Peyer's patch (tissue), 4 donors: ENCODE data around the gene PCDHGB6. TPM values are rescaled to one million over a fixed set of nuclear protein-coding genes. Genes with fewer than 3 reads are reported as not detected.
"Not testable (repeated sequence)": the region's sequence is repeated elsewhere in the genome, so short reads cannot be mapped to it uniquely, and the experiment has no call there.

ENCODE experiments used
- DNase-seq, 3 donors: peaks; one replicate each; pipeline ENCODE4 v3.0.0-alpha.2; 2017 to 2019
- H3K27ac ChIP-seq, 4 donors: fragments of 200-600 bp; sonication (generic); one replicate each; pipeline ENCODE4 v1.5.1; 2016 to 2019
- H3K27me3 ChIP-seq, 2 donors: fragments of 200-600 bp; sonication (generic); one replicate each; pipeline ENCODE4 v1.5.1; 2019
- H3K36me3 ChIP-seq, 3 donors: fragments of 200-600 bp; sonication (generic); one replicate each; pipeline ENCODE4 v1.5.1; 2016 to 2019
- H3K4me1 ChIP-seq, 4 donors: fragments of 200-600 bp; sonication (generic); one replicate each; pipeline ENCODE4 v1.5.1; 2016 to 2019
- H3K4me3 ChIP-seq, 4 donors: fragments of 200-600 bp; sonication (generic); 1 replicate in 3 of 4; 2 replicates in 1 of 4; pipeline ENCODE4 v1.5.1; 2016 to 2019; ENCODE audit warnings: mild to moderate bottlenecking in 1 of 4
- H3K9me3 ChIP-seq, 4 donors: fragments of 200-600 bp; sonication (generic); one replicate each; pipeline ENCODE4 v1.5.1; 2016 to 2019; ENCODE audit warnings: mild to moderate bottlenecking in 1 of 4
- POLR2A ChIP-seq, 2 donors: fragments of 450-650 bp; IDR thresholded peaks; one replicate each; pipeline ENCODE4 v1.5.1; 2017; ENCODE audit warnings: antibody characterized with exemption in 2 of 2, mild to moderate bottlenecking in 2 of 2, moderate library complexity in 2 of 2
- total RNA-seq, 4 donors: library from RNA; depleted of rRNA; stranded (reverse); fragments of >200 nt; gene quantifications; one replicate each; pipeline ENCODE4 v1.1.0, GENCODE V29; 2016
- TF ChIP-seq, protein P1 (sequence below), 6 experiments: fragments of 450-650 bp in 4 of 6; fragments of 200-600 bp in 2 of 6; sonication (generic) in 1 of 6; IDR thresholded peaks; one replicate each; pipeline ENCODE4 v1.5.1; 2017 to 2019; ENCODE audit warnings: antibody characterized with exemption in 6 of 6, mild to moderate bottlenecking in 3 of 6, moderate library complexity in 1 of 6

Gene PCDHGB6
- total RNA-seq, 4 donors from 2014 or later: 1.1 to 7.4 (median 3.3) TPM

DNA sequence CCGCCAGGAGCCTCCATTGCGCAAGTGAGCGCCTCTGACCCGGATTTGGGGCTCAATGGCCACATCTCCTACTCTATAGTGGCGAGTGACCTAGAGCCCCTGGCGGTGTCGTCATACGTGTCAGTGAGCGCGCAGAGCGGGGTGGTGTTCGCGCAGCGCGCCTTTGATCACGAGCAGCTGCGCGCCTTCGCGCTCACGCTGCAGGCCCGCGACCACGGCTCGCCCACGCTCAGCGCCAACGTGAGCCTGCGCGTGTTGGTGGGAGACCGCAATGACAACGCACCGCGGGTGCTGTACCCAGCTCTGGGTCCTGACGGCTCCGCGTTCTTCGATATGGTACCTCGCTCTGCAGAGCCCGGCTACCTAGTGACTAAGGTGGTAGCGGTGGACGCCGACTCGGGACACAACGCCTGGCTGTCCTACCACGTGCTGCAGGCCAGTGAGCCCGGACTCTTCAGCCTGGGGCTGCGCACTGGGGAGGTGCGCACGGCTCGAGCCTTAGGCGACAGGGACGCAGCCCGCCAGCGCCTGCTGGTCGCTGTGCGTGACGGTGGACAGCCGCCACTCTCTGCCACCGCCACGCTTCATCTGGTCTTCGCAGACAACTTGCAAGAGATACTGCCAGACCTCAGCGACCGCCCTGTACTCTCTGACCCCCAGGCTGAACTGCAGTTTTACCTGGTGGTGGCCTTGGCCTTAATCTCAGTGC lies 1.9 kb downstream of the PCDHGB6 start:
- no peak for DNase-seq
- Histone ChIP-seq H3K4me3 (no peak overlapping the region), H3K27ac (no peak overlapping the region), H3K27me3 (no peaks in the 10 kb centered on the region), H3K36me3 (no peaks in the 10 kb centered on the region), H3K9me3 (peaks cover 0 to 75% (median 13%) of the 10 kb centered on the region in 4 donors), H3K4me1 (no peaks in the 10 kb centered on the region)
- TF ChIP-seq POLR2A (IDR thresholded peaks at IDR 0.05): no peak
- TF ChIP-seq, protein P1, sequence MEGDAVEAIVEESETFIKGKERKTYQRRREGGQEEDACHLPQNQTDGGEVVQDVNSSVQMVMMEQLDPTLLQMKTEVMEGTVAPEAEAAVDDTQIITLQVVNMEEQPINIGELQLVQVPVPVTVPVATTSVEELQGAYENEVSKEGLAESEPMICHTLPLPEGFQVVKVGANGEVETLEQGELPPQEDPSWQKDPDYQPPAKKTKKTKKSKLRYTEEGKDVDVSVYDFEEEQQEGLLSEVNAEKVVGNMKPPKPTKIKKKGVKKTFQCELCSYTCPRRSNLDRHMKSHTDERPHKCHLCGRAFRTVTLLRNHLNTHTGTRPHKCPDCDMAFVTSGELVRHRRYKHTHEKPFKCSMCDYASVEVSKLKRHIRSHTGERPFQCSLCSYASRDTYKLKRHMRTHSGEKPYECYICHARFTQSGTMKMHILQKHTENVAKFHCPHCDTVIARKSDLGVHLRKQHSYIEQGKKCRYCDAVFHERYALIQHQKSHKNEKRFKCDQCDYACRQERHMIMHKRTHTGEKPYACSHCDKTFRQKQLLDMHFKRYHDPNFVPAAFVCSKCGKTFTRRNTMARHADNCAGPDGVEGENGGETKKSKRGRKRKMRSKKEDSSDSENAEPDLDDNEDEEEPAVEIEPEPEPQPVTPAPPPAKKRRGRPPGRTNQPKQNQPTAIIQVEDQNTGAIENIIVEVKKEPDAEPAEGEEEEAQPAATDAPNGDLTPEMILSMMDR (IDR thresholded peaks at IDR 0.05): no peak

DNA sequence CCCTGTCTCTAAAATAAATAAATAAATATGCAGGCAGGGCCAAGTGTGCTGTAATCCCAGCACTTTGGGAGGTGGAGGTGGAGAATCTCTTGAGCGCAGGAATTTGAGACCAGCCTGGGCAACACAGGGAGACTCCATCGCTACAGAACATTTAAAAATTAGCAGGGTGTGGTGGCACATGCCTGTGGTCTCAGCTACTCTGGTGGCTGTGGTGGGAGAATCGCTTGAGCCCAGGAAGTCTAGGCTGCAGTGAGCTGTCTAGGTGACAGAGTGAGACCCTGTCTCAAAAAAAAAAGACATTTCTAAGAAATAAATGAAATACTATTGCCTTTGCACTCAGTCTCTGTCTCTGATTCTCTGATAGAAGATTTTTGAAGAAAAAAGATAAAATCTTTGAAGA lies 3.8 kb downstream of the PCDHGB6 start:
- TF ChIP-seq POLR2A (IDR thresholded peaks at IDR 0.05): no peak
- TF ChIP-seq, protein P1 (IDR thresholded peaks at IDR 0.05): no peak
- no peak for DNase-seq
- H3K9me3 ChIP-seq: peaks cover 0 to 73% (median 16%) of the 10 kb centered on the region in 4 donors
- H3K36me3 ChIP-seq: no peaks in the 10 kb centered on the region
- H3K4me3 ChIP-seq: no peak overlapping the region
- H3K4me1 ChIP-seq: no peaks in the 10 kb centered on the region
- H3K27ac ChIP-seq: no peak overlapping the region
- no peaks in the 10 kb centered on the region for H3K27me3 ChIP-seq

DNA sequence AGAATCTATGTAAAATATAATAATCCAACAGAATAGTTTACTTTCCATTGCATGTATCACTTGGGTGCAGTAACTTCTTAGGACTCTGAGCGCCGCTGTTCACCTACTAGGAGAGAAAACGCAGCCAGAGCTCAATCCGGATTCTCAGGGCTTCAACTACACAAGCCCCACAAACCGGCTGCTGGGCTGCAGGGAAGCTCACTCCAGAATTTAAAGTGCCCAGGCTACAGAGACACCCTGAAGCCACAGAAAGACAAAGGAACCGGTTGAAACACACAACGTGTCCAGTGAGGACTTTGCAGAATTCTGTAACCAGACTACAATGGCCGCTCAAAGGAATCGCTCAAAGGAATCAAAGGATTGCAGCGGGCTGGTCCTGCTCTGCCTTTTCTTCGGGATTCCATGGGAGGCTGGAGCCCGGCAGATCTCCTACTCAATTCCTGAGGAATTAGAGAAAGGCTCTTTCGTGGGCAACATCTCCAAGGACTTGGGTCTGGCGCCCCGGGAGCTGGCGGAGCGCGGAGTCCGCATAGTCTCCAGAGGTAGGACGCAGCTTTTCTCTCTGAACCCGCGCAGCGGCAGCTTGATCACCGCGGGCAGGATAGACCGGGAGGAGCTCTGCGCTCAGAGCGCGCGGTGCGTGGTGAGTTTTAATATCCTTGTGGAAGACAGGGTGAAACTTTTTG lies 5.2 kb downstream of the PCDHGB6 start, which contains the start of gene PCDHGA10:
TSS of gene PCDHGA10 (plus strand) at position 134 of the 686 bp plus-strand sequence. CDS start at position 323, 189 bp downstream.
- no peak within 1 kb of the TSS for H3K27ac ChIP-seq
- H3K4me1 ChIP-seq: no peaks in the 10 kb centered on the region
- no peaks in the 10 kb centered on the region for H3K27me3 ChIP-seq
- no peak for TF ChIP-seq POLR2A (IDR thresholded peaks at IDR 0.05)
- TF ChIP-seq, protein P1 (IDR thresholded peaks at IDR 0.05): peak in 4 of 6 experiments; percentile 53 to 64 (median 61)
- peaks cover 0 to 76% (median 16%) of the 10 kb centered on the region in 4 donors for H3K9me3 ChIP-seq
- DNase-seq: peak in 2 of 3 donors; percentile 57 to 83
- H3K36me3 ChIP-seq: no peaks in the 10 kb centered on the region
- H3K4me3 ChIP-seq: peak within 1 kb of the TSS; percentile 24 to 45 (median 36)

DNA sequence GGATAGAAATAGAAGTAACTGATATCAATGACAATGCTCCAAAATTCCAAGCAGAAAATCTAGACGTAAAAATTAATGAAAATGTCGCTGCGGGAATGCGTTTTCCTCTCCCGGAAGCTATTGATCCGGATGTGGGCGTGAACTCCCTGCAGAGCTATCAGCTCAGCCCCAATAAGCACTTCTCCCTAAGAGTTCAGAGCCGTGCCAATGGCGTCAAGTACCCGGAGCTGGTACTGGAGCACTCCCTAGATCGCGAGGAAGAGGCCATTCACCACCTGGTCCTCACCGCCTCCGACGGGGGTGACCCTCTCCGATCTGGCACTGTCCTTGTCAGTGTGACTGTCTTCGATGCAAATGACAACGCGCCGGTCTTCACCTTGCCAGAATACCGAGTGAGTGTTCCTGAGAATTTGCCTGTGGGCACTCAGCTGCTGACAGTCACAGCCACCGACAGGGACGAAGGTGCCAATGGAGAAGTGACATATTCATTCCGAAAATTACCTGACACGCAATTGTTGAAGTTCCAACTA lies 5.8 kb downstream of the PCDHGB6 start:
- no peaks in the 10 kb centered on the region for H3K27me3 ChIP-seq
- H3K9me3 ChIP-seq: peaks cover 0 to 76% (median 18%) of the 10 kb centered on the region in 4 donors
- no peak overlapping the region for H3K27ac ChIP-seq
- no peaks in the 10 kb centered on the region for H3K4me1 ChIP-seq
- H3K36me3 ChIP-seq: no peaks in the 10 kb centered on the region
- H3K4me3 ChIP-seq: peak overlapping the region; percentile 24 to 45 (median 36)
- DNase-seq: no peak
- no peak for TF ChIP-seq POLR2A (IDR thresholded peaks at IDR 0.05)
- TF ChIP-seq, protein P1 (IDR thresholded peaks at IDR 0.05): no peak

DNA sequence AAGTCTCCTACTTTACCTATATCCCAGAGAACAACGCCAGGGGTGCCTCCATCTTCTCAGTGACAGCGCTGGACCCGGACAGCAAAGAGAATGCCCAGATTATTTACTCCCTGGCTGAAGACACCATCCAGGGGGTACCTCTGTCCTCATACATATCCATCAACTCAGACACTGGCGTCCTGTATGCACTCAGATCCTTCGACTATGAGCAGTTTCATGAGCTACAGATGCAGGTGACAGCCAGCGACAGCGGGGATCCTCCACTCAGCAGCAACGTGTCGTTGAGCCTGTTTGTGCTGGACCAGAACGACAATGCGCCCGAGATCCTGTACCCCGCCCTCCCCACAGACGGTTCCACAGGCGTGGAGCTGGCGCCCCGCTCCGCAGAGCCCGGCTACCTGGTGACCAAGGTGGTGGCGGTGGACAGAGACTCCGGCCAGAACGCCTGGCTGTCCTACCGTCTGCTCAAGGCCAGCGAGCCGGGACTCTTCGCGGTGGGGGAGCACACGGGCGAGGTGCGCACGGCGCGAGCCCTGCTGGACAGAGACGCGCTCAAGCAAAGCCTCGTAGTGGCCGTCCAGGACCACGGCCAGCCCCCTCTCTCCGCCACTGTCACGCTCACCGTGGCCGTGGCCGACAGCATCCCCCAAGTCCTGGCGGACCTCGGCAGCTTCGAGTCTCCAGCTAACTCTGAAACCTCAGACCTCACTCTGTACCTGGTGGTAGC lies 6.9 kb downstream of the PCDHGB6 start:
- not testable (repeated sequence) for H3K4me3 ChIP-seq, H3K27ac ChIP-seq, DNase-seq, H3K4me1 ChIP-seq, H3K36me3 ChIP-seq, H3K27me3 ChIP-seq
- H3K9me3 ChIP-seq: peaks cover 0 to 76% (median 19%) of the 10 kb centered on the region in 4 donors

DNA sequence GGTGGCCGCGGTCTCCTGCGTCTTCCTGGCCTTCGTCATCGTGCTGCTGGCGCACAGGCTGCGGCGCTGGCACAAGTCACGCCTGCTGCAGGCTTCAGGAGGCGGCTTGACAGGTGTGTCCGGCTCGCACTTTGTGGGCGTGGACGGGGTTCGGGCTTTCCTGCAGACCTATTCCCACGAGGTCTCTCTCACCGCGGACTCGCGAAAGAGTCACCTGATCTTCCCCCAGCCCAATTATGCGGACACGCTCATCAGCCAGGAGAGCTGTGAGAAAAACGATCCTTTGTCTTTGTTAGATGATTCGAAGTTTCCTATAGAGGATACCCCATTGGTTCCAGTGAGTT lies 7.4 kb downstream of the PCDHGB6 start:
- H3K27ac ChIP-seq, H3K27me3 ChIP-seq: not testable (repeated sequence)
- peaks cover 0 to 76% (median 17%) of the 10 kb centered on the region in 4 donors for H3K9me3 ChIP-seq

More for the DNA sequence above, 7.4 kb downstream of the PCDHGB6 start:
- H3K4me3 ChIP-seq, H3K36me3 ChIP-seq, DNase-seq, H3K4me1 ChIP-seq: not testable (repeated sequence)
